Osteoblast (primary cell): ENCODE results near the gene KRTAP27-1. TPM values are rescaled to one million over a fixed set of nuclear protein-coding genes. Genes with fewer than 3 reads are reported as not detected.

ENCODE experiments used
- DNase-seq: peaks from one replicate; pipeline ENCODE4 v3.0.0; 2011; ENCODE audit warnings: low spot score, mixed read lengths; ENCODE audit not compliant: insufficient read length; ENCODE audit errors: missing footprints
- H2AFZ ChIP-seq: 2 replicates; pipeline ENCODE4 v1.6.0; 2011; ENCODE audit warnings: mild to moderate bottlenecking, low read length
- H3K27ac ChIP-seq: 2 replicates; pipeline ENCODE4 v1.5.1; 2011; ENCODE audit warnings: mild to moderate bottlenecking, low read depth, low read length, moderate library complexity
- H3K27me3 ChIP-seq: 2 replicates; pipeline ENCODE4 v1.6.0; 2012; ENCODE audit warnings: mild to moderate bottlenecking, control low read depth, inconsistent platforms, low read length, moderate library complexity; ENCODE audit not compliant: insufficient read depth
- H3K36me3 ChIP-seq: 2 replicates; pipeline ENCODE4 v1.5.1; 2011; ENCODE audit warnings: mild to moderate bottlenecking, low read length, control low read depth, moderate library complexity; ENCODE audit not compliant: insufficient read depth
- H3K4me1 ChIP-seq: 2 replicates; pipeline ENCODE4 v1.5.1; 2011; ENCODE audit warnings: mild to moderate bottlenecking, low read length, control low read depth, moderate library complexity; ENCODE audit not compliant: insufficient read depth
- H3K4me2 ChIP-seq: 2 replicates; pipeline ENCODE4 v1.6.0; 2011; ENCODE audit warnings: mild to moderate bottlenecking, low read length; ENCODE audit not compliant: insufficient read depth
- H3K4me3 ChIP-seq: fragments of 200-600 bp; sonication (generic); 3 replicates; pipeline ENCODE4 v1.5.1; 2012; ENCODE audit warnings: mild to moderate bottlenecking, low read length, inconsistent platforms; ENCODE audit not compliant: insufficient read depth
- H3K79me2 ChIP-seq: 2 replicates; pipeline ENCODE4 v1.6.0; 2012; ENCODE audit warnings: mild to moderate bottlenecking, low read length, control low read depth, inconsistent platforms; ENCODE audit not compliant: insufficient read depth
- H3K9me3 ChIP-seq: 2 replicates; pipeline ENCODE4 v1.5.1; 2011; ENCODE audit warnings: low read depth, low read length, control low read depth
- H4K20me1 ChIP-seq: 2 replicates; pipeline ENCODE4 v1.6.0; 2012; ENCODE audit warnings: mild to moderate bottlenecking, low read length, control low read depth; ENCODE audit not compliant: insufficient read depth
- CTCF ChIP-seq: IDR thresholded peaks from 2 replicates; pipeline ENCODE4 v1.5.1; 2011; ENCODE audit warnings: mild to moderate bottlenecking, low read depth, low read length, moderate library complexity; ENCODE audit errors: extremely low read depth
- small RNA-seq: library from RNA; depleted of rRNA; stranded (forward); fragments of <200 nt; gene quantifications from one replicate; pipeline ENCODE3, GENCODE V24; 2012
- total RNA-seq: library from RNA; depleted of rRNA; stranded (reverse); fragments of >200 nt; gene quantifications from 2 replicates; pipeline ENCODE4 v1.2.3, GENCODE V29; 2012

Gene KRTAP27-1
- total RNA-seq, 1 donor, result not detected

GRCh38 chr21:30305136-30305535, 32.4 kb downstream of the KRTAP27-1 start:
- Histone ChIP-seq H3K9me3 (no peaks in the 10 kb centered on the region), H3K4me3 (no peak overlapping the region), H3K27me3 (no peaks in the 10 kb centered on the region), H3K4me2 (no peak overlapping the region), H3K36me3 (no peaks in the 10 kb centered on the region), H2AFZ (no peak overlapping the region), H3K4me1 (no peaks in the 10 kb centered on the region), H4K20me1 (no peaks in the 10 kb centered on the region), H3K79me2 (no peaks in the 10 kb centered on the region), H3K27ac (no peak overlapping the region)
- TF ChIP-seq CTCF, result no peak
- DNase-seq, result no peak

GRCh38 chr21:30289215-30289614, 48.3 kb downstream of the KRTAP27-1 start, which contains the start of gene KRTAP25-1:
KRTAP25-1 (minus strand) TSS chr21:30289514; CDS start chr21:30289490, 24 bp downstream.
- Histone ChIP-seq H3K4me2 (no peak within 1 kb of the TSS), H4K20me1 (no peaks in the 10 kb centered on the region), H3K4me3 (no peak within 1 kb of the TSS), H3K4me1 (no peaks in the 10 kb centered on the region), H3K9me3 (no peaks in the 10 kb centered on the region), H3K27ac (no peak within 1 kb of the TSS), H3K27me3 (no peaks in the 10 kb centered on the region), H2AFZ (no peak within 1 kb of the TSS), H3K79me2 (no peaks in the 10 kb centered on the region), H3K36me3 (no peaks in the 10 kb centered on the region)
- TF ChIP-seq CTCF, result no peak
- no peak for DNase-seq

Small RNA genes lying within 50 kb of the gene (small RNA-seq; reads per million reads assigned to genes)
- gene KRTAP23-1 (not detected), gene MIR4327 (not detected)

Other genes starting within 250 kb of the KRTAP27-1 start
- not detected in 2 replicates for gene CLDN17, start 170.9 kb downstream of the KRTAP27-1 start, total RNA-seq
- gene CLDN8, start 121.6 kb downstream of the KRTAP27-1 start, total RNA-seq, result not detected in 2 replicates
- not detected in 2 replicates for gene KRTAP24-1, start 54.7 kb downstream of the KRTAP27-1 start, total RNA-seq
- not detected in 2 replicates for gene KRTAP25-1, start 48.2 kb downstream of the KRTAP27-1 start, total RNA-seq
- gene KRTAP26-1, start 17.4 kb downstream of the KRTAP27-1 start, total RNA-seq, result not detected in 2 replicates
- gene KRTAP23-1, start 10.9 kb upstream of the KRTAP27-1 start, total RNA-seq, result not detected in 2 replicates
- gene KRTAP13-2, start 34.6 kb upstream of the KRTAP27-1 start, total RNA-seq, result not detected in 2 replicates
- gene KRTAP13-1, start 58.3 kb upstream of the KRTAP27-1 start, total RNA-seq, result not detected in 2 replicates
- gene KRTAP13-3, start 88.2 kb upstream of the KRTAP27-1 start, total RNA-seq, result not detected in 2 replicates
- not detected in 2 replicates for gene KRTAP13-4, start 92.5 kb upstream of the KRTAP27-1 start, total RNA-seq
- gene KRTAP15-1, start 102.6 kb upstream of the KRTAP27-1 start, total RNA-seq, result not detected in 2 replicates
- gene KRTAP19-1, start 142.7 kb upstream of the KRTAP27-1 start, total RNA-seq, result not detected in 2 replicates
- not detected in 2 replicates for gene KRTAP19-2, start 149.7 kb upstream of the KRTAP27-1 start, total RNA-seq
- not detected in 2 replicates for gene KRTAP19-3, start 154.3 kb upstream of the KRTAP27-1 start, total RNA-seq
- gene KRTAP19-4, start 159.5 kb upstream of the KRTAP27-1 start, total RNA-seq, result not detected in 2 replicates
- gene KRTAP19-5, start 164.4 kb upstream of the KRTAP27-1 start, total RNA-seq, result not detected in 2 replicates
- not detected in 2 replicates for gene KRTAP19-6, start 204.2 kb upstream of the KRTAP27-1 start, total RNA-seq
- gene KRTAP19-7, start 223.6 kb upstream of the KRTAP27-1 start, total RNA-seq, result not detected in 2 replicates